ENCODE data around the gene MRPL46.
"Not testable (repeated sequence)": the region's sequence is repeated elsewhere in the genome, so short reads cannot be mapped to it uniquely, and the experiment has no call there.

DNA sequence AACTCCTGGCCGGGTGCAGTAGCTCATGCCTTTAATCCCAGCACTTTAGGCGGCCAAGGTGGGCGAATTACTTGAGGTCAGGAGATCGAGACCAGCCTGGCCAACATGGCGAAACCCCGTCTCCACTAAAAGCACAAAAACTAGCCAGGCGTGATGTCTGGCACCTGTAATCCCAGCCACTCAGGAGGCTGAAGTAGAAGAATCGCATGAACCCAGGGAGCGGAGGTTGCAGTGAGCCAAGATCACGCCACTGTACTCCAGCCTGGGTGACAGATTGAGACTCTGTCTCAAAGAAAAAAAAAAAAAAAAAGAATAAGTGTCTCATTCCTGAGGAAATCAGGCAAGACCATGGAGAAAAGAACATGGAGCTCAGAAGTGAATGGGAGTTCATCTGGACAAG, 1.5 kb upstream of the MRPL46 start:
- TF ChIP-seq POLR2AphosphoS5 (IDR thresholded peaks at IDR 0.05; ENCODE audit: low read depth, low read length); POLR2A (IDR thresholded peaks at IDR 0.05; ENCODE audit: borderline replicate concordance, extremely low read depth, insufficient read depth, insufficient read length); SIN3A (IDR thresholded peaks at IDR 0.05; ENCODE audit: low read depth); ZNF274 (IDR thresholded peaks at IDR 0.05; ENCODE audit: low read depth, low read length); EZH2 (IDR thresholded peaks at IDR 0.05); SP1 (IDR thresholded peaks at IDR 0.05; ENCODE audit: low read depth); JUND (IDR thresholded peaks at IDR 0.05); FOSL1 (IDR thresholded peaks at IDR 0.05; ENCODE audit: low read depth); SRF (IDR thresholded peaks at IDR 0.05; ENCODE audit: low read depth): not testable (repeated sequence)
- TF ChIP-seq, protein P1, sequence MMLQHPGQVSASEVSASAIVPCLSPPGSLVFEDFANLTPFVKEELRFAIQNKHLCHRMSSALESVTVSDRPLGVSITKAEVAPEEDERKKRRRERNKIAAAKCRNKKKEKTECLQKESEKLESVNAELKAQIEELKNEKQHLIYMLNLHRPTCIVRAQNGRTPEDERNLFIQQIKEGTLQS (IDR thresholded peaks at IDR 0.05): not testable (repeated sequence)
- TF ChIP-seq, protein P2, sequence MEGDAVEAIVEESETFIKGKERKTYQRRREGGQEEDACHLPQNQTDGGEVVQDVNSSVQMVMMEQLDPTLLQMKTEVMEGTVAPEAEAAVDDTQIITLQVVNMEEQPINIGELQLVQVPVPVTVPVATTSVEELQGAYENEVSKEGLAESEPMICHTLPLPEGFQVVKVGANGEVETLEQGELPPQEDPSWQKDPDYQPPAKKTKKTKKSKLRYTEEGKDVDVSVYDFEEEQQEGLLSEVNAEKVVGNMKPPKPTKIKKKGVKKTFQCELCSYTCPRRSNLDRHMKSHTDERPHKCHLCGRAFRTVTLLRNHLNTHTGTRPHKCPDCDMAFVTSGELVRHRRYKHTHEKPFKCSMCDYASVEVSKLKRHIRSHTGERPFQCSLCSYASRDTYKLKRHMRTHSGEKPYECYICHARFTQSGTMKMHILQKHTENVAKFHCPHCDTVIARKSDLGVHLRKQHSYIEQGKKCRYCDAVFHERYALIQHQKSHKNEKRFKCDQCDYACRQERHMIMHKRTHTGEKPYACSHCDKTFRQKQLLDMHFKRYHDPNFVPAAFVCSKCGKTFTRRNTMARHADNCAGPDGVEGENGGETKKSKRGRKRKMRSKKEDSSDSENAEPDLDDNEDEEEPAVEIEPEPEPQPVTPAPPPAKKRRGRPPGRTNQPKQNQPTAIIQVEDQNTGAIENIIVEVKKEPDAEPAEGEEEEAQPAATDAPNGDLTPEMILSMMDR (IDR thresholded peaks at IDR 0.05 in 2 of 3, conservative IDR thresholded peaks at IDR 0.05 in 1 of 3; ENCODE audit: borderline replicate concordance in 1 of 3, insufficient read depth in 1 of 3, low read depth in 2 of 3, low read length in 2 of 3): not testable (repeated sequence)

All from HCT116 (cell line).